Measurements from ENCODE around the gene THAP8.

THAP8 gene

DNA sequence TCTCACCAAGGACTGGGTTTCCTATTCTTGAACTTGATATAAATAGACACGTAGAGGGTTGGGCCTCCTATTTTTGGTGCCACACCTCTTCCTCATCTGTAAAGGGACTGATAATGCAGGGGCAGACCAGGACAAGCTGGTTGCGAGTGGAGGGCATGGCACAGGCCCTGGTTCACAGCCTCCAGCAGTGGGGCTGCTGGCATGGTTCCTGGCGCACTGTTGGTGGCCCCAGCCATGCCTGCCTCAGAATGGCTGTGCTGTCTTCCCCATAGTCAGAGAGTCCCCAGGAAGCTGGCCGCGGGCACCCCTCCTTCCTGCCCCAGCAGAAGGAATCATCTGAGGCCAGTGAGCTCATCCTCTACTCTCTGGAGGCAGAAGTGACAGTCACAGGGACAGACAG lies 46.4 kb upstream of the THAP8 start:
- Histone ChIP-seq H3K4me1 (ENCODE audit: control insufficient read depth, insufficient read depth, low read length) (no peaks in the 10 kb centered on the region), H3K9me3 (ENCODE audit: control insufficient read depth, insufficient read depth, low read depth, low read length) (no peaks in the 10 kb centered on the region), H3K36me3 (ENCODE audit: control insufficient read depth in 2 of 2, insufficient read depth in 1 of 2, low read length in 2 of 2) (peaks cover 87 to 95% of the 10 kb centered on the region in 2 experiments), H3K27ac (ENCODE audit: extremely low read depth, low read depth, low read length) (peak overlapping the region; percentile 39; the same call in 1 of the 2 replicates), H3K4me3 (ENCODE audit: low read depth, low read length) (no peak overlapping the region)
- TF ChIP-seq, protein P1, sequence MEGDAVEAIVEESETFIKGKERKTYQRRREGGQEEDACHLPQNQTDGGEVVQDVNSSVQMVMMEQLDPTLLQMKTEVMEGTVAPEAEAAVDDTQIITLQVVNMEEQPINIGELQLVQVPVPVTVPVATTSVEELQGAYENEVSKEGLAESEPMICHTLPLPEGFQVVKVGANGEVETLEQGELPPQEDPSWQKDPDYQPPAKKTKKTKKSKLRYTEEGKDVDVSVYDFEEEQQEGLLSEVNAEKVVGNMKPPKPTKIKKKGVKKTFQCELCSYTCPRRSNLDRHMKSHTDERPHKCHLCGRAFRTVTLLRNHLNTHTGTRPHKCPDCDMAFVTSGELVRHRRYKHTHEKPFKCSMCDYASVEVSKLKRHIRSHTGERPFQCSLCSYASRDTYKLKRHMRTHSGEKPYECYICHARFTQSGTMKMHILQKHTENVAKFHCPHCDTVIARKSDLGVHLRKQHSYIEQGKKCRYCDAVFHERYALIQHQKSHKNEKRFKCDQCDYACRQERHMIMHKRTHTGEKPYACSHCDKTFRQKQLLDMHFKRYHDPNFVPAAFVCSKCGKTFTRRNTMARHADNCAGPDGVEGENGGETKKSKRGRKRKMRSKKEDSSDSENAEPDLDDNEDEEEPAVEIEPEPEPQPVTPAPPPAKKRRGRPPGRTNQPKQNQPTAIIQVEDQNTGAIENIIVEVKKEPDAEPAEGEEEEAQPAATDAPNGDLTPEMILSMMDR (tag by site-specific recombination; IDR thresholded peaks at IDR 0.05): no peak
- TF ChIP-seq ZNF792 (tag by site-specific recombination; IDR thresholded peaks at IDR 0.05) (no peak), ZNF600 (tag by site-specific recombination; IDR thresholded peaks at IDR 0.05) (0 out of 2 replicates have a peak, but pooled peaks have one; percentile 18), ZNF16 (tag by site-specific recombination; IDR thresholded peaks at IDR 0.05; ENCODE audit: low read depth) (no peak), ZIC2 (tag by site-specific recombination; IDR thresholded peaks at IDR 0.05) (peak; percentile 77), ZNF175 (tag by site-specific recombination; IDR thresholded peaks at IDR 0.05) (no peak), KLF8 (tag by site-specific recombination; IDR thresholded peaks at IDR 0.05) (no peak)
- TF ChIP-seq, protein P2, sequence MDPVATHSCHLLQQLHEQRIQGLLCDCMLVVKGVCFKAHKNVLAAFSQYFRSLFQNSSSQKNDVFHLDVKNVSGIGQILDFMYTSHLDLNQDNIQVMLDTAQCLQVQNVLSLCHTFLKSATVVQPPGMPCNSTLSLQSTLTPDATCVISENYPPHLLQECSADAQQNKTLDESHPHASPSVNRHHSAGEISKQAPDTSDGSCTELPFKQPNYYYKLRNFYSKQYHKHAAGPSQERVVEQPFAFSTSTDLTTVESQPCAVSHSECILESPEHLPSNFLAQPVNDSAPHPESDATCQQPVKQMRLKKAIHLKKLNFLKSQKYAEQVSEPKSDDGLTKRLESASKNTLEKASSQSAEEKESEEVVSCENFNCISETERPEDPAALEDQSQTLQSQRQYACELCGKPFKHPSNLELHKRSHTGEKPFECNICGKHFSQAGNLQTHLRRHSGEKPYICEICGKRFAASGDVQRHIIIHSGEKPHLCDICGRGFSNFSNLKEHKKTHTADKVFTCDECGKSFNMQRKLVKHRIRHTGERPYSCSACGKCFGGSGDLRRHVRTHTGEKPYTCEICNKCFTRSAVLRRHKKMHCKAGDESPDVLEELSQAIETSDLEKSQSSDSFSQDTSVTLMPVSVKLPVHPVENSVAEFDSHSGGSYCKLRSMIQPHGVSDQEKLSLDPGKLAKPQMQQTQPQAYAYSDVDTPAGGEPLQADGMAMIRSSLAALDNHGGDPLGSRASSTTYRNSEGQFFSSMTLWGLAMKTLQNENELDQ (tag by site-specific recombination; IDR thresholded peaks at IDR 0.05; ENCODE audit: low read depth): no peak
- TF ChIP-seq, protein P3, sequence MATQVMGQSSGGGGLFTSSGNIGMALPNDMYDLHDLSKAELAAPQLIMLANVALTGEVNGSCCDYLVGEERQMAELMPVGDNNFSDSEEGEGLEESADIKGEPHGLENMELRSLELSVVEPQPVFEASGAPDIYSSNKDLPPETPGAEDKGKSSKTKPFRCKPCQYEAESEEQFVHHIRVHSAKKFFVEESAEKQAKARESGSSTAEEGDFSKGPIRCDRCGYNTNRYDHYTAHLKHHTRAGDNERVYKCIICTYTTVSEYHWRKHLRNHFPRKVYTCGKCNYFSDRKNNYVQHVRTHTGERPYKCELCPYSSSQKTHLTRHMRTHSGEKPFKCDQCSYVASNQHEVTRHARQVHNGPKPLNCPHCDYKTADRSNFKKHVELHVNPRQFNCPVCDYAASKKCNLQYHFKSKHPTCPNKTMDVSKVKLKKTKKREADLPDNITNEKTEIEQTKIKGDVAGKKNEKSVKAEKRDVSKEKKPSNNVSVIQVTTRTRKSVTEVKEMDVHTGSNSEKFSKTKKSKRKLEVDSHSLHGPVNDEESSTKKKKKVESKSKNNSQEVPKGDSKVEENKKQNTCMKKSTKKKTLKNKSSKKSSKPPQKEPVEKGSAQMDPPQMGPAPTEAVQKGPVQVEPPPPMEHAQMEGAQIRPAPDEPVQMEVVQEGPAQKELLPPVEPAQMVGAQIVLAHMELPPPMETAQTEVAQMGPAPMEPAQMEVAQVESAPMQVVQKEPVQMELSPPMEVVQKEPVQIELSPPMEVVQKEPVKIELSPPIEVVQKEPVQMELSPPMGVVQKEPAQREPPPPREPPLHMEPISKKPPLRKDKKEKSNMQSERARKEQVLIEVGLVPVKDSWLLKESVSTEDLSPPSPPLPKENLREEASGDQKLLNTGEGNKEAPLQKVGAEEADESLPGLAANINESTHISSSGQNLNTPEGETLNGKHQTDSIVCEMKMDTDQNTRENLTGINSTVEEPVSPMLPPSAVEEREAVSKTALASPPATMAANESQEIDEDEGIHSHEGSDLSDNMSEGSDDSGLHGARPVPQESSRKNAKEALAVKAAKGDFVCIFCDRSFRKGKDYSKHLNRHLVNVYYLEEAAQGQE (tag by site-specific recombination; IDR thresholded peaks at IDR 0.05): no peak
- POLR2A ChIA-PET: interaction anchor here (1.3 to 1.9 kb wide), 2 partner anchors 14 to 30 kb away, joined by 6 to 9 read pairs; partner anchors contain the start of genes POLR2I and TBCB
- CTCF ChIA-PET: interaction anchor here (1.1 to 4.4 kb wide), 2 partner anchors 23 to 40 kb away, joined by 3 to 21 read pairs; no protein-coding TSS in a partner anchor

DNA sequence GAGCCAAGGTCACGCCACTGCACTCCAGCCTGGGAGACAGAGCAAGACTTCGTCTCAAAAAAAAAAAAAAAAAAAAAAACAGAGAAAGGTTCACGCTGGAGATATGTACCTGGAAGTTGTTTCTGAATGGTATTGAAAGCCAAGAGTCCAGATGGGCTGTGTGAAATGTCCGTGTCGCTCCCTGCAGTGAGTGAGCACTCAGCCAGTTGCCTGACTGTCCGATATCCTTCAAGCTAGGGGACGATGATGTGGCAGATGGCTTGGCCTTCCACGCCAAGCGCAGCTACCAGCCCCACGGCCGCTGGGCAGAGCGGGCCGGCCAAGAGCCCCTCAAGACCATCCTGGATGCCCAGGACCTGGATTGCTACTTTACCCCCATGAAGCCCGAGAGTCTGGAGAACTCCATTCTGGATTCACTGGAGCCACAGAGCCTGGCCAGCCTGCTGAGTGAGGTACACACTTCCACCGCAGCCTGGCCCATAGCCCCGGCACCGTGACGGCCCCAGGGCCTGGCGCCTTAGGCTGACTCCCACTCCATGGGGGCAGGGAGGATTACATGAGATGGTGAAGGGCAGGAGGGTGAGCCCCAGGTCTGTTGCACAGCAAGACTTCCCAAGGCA lies 45.2 kb upstream of the THAP8 start:
- H3K4me1 ChIP-seq (ENCODE audit: control insufficient read depth, insufficient read depth, low read length): no peaks in the 10 kb centered on the region
- peaks cover 85 to 95% of the 10 kb centered on the region in 2 experiments for H3K36me3 ChIP-seq (ENCODE audit: control insufficient read depth in 2 of 2, insufficient read depth in 1 of 2, low read length in 2 of 2)
- POLR2A ChIA-PET: interaction anchor here (0.6 to 2.0 kb wide), 3 partner anchors 10 to 29 kb away, joined by 3 to 9 read pairs (median 5); partner anchors contain the start of genes POLR2I and TBCB
- TF ChIP-seq ZNF670 (tag by site-specific recombination; IDR thresholded peaks at IDR 0.05; ENCODE audit: low read depth) (no peak), ZNF23 (tag by site-specific recombination; IDR thresholded peaks at IDR 0.05; ENCODE audit: borderline replicate concordance) (no peak), ZNF530 (tag by site-specific recombination; IDR thresholded peaks at IDR 0.05; ENCODE audit: low read depth) (no peak), ZNF157 (tag by site-specific recombination; IDR thresholded peaks at IDR 0.05) (no peak), SP2 (tag by site-specific recombination; IDR thresholded peaks at IDR 0.05) (no peak)
- TF ChIP-seq, protein P4, sequence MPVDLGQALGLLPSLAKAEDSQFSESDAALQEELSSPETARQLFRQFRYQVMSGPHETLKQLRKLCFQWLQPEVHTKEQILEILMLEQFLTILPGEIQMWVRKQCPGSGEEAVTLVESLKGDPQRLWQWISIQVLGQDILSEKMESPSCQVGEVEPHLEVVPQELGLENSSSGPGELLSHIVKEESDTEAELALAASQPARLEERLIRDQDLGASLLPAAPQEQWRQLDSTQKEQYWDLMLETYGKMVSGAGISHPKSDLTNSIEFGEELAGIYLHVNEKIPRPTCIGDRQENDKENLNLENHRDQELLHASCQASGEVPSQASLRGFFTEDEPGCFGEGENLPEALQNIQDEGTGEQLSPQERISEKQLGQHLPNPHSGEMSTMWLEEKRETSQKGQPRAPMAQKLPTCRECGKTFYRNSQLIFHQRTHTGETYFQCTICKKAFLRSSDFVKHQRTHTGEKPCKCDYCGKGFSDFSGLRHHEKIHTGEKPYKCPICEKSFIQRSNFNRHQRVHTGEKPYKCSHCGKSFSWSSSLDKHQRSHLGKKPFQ (tag by site-specific recombination; IDR thresholded peaks at IDR 0.05): no peak
- TF ChIP-seq, protein P2 (tag by site-specific recombination; IDR thresholded peaks at IDR 0.05; ENCODE audit: low read depth): no peak
- TF ChIP-seq, protein P5, sequence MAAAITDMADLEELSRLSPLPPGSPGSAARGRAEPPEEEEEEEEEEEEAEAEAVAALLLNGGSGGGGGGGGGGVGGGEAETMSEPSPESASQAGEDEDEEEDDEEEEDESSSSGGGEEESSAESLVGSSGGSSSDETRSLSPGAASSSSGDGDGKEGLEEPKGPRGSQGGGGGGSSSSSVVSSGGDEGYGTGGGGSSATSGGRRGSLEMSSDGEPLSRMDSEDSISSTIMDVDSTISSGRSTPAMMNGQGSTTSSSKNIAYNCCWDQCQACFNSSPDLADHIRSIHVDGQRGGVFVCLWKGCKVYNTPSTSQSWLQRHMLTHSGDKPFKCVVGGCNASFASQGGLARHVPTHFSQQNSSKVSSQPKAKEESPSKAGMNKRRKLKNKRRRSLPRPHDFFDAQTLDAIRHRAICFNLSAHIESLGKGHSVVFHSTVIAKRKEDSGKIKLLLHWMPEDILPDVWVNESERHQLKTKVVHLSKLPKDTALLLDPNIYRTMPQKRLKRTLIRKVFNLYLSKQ (tag by site-specific recombination; IDR thresholded peaks at IDR 0.05; ENCODE audit: borderline replicate concordance): no peak
- TF ChIP-seq, protein P6, sequence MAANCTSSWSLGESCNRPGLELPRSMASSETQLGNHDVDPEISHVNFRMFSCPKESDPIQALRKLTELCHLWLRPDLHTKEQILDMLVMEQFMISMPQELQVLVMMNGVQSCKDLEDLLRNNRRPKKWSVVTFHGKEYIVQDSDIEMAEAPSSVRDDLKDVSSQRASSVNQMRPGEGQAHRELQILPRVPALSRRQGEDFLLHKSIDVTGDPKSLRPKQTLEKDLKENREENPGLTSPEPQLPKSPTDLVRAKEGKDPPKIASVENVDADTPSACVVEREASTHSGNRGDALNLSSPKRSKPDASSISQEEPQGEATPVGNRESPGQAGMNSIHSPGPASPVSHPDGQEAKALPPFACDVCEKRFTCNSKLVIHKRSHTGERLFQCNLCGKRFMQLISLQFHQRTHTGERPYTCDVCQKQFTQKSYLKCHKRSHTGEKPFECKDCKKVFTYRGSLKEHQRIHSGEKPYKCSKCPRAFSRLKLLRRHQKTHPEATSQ (tag by site-specific recombination; IDR thresholded peaks at IDR 0.05): no peak

More for the DNA sequence above, 45.2 kb upstream of the THAP8 start:
- peak overlapping the region; percentile 58; the same call in 1 of the 2 replicates for H3K27ac ChIP-seq (ENCODE audit: extremely low read depth, low read depth, low read length)
- no peaks in the 10 kb centered on the region for H3K9me3 ChIP-seq (ENCODE audit: control insufficient read depth, insufficient read depth, low read depth, low read length)
- CTCF ChIA-PET: interaction anchor here (4.4 kb wide), 1 partner anchor 38 kb away, joined by 21 read pairs; no protein-coding TSS in a partner anchor
- H3K4me3 ChIP-seq (ENCODE audit: low read depth, low read length): no peak overlapping the region

Data from HEK293 (cell line).